ENCODE measurements around the gene HOXA9. TPM values are rescaled to one million over a fixed set of nuclear protein-coding genes. Genes with fewer than 3 reads are reported as not detected.

HOXA9 gene
- total and polyA plus RNA-seq, 5 donors from 2014 or later = 0.20 to 1.1 TPM; not detected in 3

- Mint-ChIP-seq H3K4me1 (peaks cover 14 to 58% (median 30%) of the 10 kb centered on the region in 4 donors), H3K4me3 (peak overlapping the region; percentile 33 to 77 (median 68)), H3K9me3 (peaks cover 0 to 8% (median 0%) of the 10 kb centered on the region in 7 donors), H3K27ac (peak overlapping the region in 1 of 3 donors; percentile 76), H3K36me3 (peaks cover 3% of the 10 kb centered on the region), H3K27me3 (peaks cover 95% of the 10 kb centered on the region)
- Histone ChIP-seq H3K4me1 (ENCODE audit: control insufficient read depth, insufficient read depth, low read length, poor library complexity, severe bottlenecking) (peaks cover 45% of the 10 kb centered on the region), H3K9me3 (ENCODE audit: control insufficient read depth in 2 of 2, low read length in 2 of 2) (no peaks in the 10 kb centered on the region), H3K27me3 (ENCODE audit: control insufficient read depth, insufficient read depth, low read length) (peaks cover 53% of the 10 kb centered on the region), H3K27ac (ENCODE audit: insufficient read depth, low read length, poor library complexity, severe bottlenecking) (no peak overlapping the region), H3K4me3 (ENCODE audit: low read depth, low read length) (no peak overlapping the region), H3K36me3 (ENCODE audit: control insufficient read depth, insufficient read depth, low read length) (no peaks in the 10 kb centered on the region)
- no peak for DNase-seq
- ATAC-seq (ENCODE audit: low read depth in 2 of 2) = no peak
Measured at GRCh38 chr7:27157702-27158431, 7.5 kb downstream of the HOXA9 start.

GRCh38 chr7:27156916-27157701 lies 8.2 kb downstream of the HOXA9 start:
- ATAC-seq (ENCODE audit: low read depth in 2 of 2) (no peak), DNase-seq (no peak)
- peaks cover 53% of the 10 kb centered on the region for H3K4me1 ChIP-seq (ENCODE audit: control insufficient read depth, insufficient read depth, low read length, poor library complexity, severe bottlenecking)
- peaks cover 14 to 62% (median 30%) of the 10 kb centered on the region in 4 donors for H3K4me1 Mint-ChIP-seq
- no peak overlapping the region for H3K4me3 ChIP-seq (ENCODE audit: low read depth, low read length)
- H3K27me3 ChIP-seq (ENCODE audit: control insufficient read depth, insufficient read depth, low read length) = peaks cover 54% of the 10 kb centered on the region
- no peaks in the 10 kb centered on the region for H3K9me3 ChIP-seq (ENCODE audit: control insufficient read depth in 2 of 2, low read length in 2 of 2)
- H3K27ac Mint-ChIP-seq = peak overlapping the region in 1 of 3 donors; percentile 76
- peak overlapping the region; percentile 33 to 85 (median 70) for H3K4me3 Mint-ChIP-seq
- H3K27ac ChIP-seq (ENCODE audit: insufficient read depth, low read length, poor library complexity, severe bottlenecking) = no peak overlapping the region
- no peaks in the 10 kb centered on the region for H3K36me3 ChIP-seq (ENCODE audit: control insufficient read depth, insufficient read depth, low read length)
- peaks cover 0 to 7% (median 0%) of the 10 kb centered on the region in 7 donors for H3K9me3 Mint-ChIP-seq
- H3K36me3 Mint-ChIP-seq = peaks cover 3% of the 10 kb centered on the region
- peaks cover 94% of the 10 kb centered on the region for H3K27me3 Mint-ChIP-seq

GRCh38 chr7:27156508-27156898 lies 8.8 kb downstream of the HOXA9 start, which contains the start of gene HOXA7:
TSS of gene HOXA7 (minus strand) at chr7:27156675. CDS start at chr7:27156545, 130 bp downstream.
- DNase-seq (no peak), ATAC-seq (ENCODE audit: low read depth in 2 of 2) (no peak)
- no peaks in the 10 kb centered on the region for H3K36me3 ChIP-seq (ENCODE audit: control insufficient read depth, insufficient read depth, low read length)
- peaks cover 0 to 8% (median 0%) of the 10 kb centered on the region in 7 donors for H3K9me3 Mint-ChIP-seq
- peaks cover 3% of the 10 kb centered on the region for H3K36me3 Mint-ChIP-seq
- H3K4me1 ChIP-seq (ENCODE audit: control insufficient read depth, insufficient read depth, low read length, poor library complexity, severe bottlenecking) = peaks cover 59% of the 10 kb centered on the region
- H3K27me3 ChIP-seq (ENCODE audit: control insufficient read depth, insufficient read depth, low read length) = peaks cover 57% of the 10 kb centered on the region
- peak within 1 kb of the TSS; percentile 13 for H3K4me3 ChIP-seq (ENCODE audit: low read depth, low read length)
- no peaks in the 10 kb centered on the region for H3K9me3 ChIP-seq (ENCODE audit: control insufficient read depth in 2 of 2, low read length in 2 of 2)
- peak within 1 kb of the TSS in 2 of 3 donors; percentile 65 to 76 for H3K27ac Mint-ChIP-seq
- H3K27ac ChIP-seq (ENCODE audit: insufficient read depth, low read length, poor library complexity, severe bottlenecking) = no peak within 1 kb of the TSS
- peak within 1 kb of the TSS; percentile 78 to 85 (median 80) for H3K4me3 Mint-ChIP-seq
- H3K4me1 Mint-ChIP-seq = peaks cover 14 to 68% (median 35%) of the 10 kb centered on the region in 4 donors
- peaks cover 97% of the 10 kb centered on the region for H3K27me3 Mint-ChIP-seq

GRCh38 chr7:27155816-27156507 lies 9.4 kb downstream of the HOXA9 start:
- no peaks in the 10 kb centered on the region for H3K36me3 ChIP-seq (ENCODE audit: control insufficient read depth, insufficient read depth, low read length)
- DNase-seq (no peak), ATAC-seq (ENCODE audit: low read depth in 2 of 2) (no peak)
- no peak overlapping the region for H3K27ac ChIP-seq (ENCODE audit: insufficient read depth, low read length, poor library complexity, severe bottlenecking)
- no peaks in the 10 kb centered on the region for H3K9me3 ChIP-seq (ENCODE audit: control insufficient read depth in 2 of 2, low read length in 2 of 2)
- H3K4me3 ChIP-seq (ENCODE audit: low read depth, low read length) = peak overlapping the region; percentile 13
- Mint-ChIP-seq H3K4me3 (peak overlapping the region; percentile 71 to 85 (median 79)), H3K36me3 (peaks cover 3% of the 10 kb centered on the region), H3K27me3 (peaks cover 99% of the 10 kb centered on the region), H3K9me3 (peaks cover 0 to 10% (median 0%) of the 10 kb centered on the region in 7 donors), H3K27ac (peak overlapping the region in 1 of 3 donors; percentile 65), H3K4me1 (peaks cover 11 to 70% (median 36%) of the 10 kb centered on the region in 4 donors)
- peaks cover 62% of the 10 kb centered on the region for H3K27me3 ChIP-seq (ENCODE audit: control insufficient read depth, insufficient read depth, low read length)
- peaks cover 59% of the 10 kb centered on the region for H3K4me1 ChIP-seq (ENCODE audit: control insufficient read depth, insufficient read depth, low read length, poor library complexity, severe bottlenecking)

- DNase-seq (no peak), ATAC-seq (ENCODE audit: low read depth in 2 of 2) (no peak)
- no peak overlapping the region for H3K4me3 ChIP-seq (ENCODE audit: low read depth, low read length)
- Mint-ChIP-seq H3K36me3 (peaks cover 3% of the 10 kb centered on the region), H3K4me3 (peak overlapping the region; percentile 78 to 82 (median 81)), H3K4me1 (peaks cover 10 to 73% (median 38%) of the 10 kb centered on the region in 4 donors), H3K27me3 (peaks cover 99% of the 10 kb centered on the region), H3K27ac (peak overlapping the region in 1 of 3 donors; percentile 65), H3K9me3 (peaks cover 0 to 10% (median 0%) of the 10 kb centered on the region in 7 donors)
- no peak overlapping the region for H3K27ac ChIP-seq (ENCODE audit: insufficient read depth, low read length, poor library complexity, severe bottlenecking)
- peaks cover 58% of the 10 kb centered on the region for H3K4me1 ChIP-seq (ENCODE audit: control insufficient read depth, insufficient read depth, low read length, poor library complexity, severe bottlenecking)
- no peaks in the 10 kb centered on the region for H3K36me3 ChIP-seq (ENCODE audit: control insufficient read depth, insufficient read depth, low read length)
- no peaks in the 10 kb centered on the region for H3K9me3 ChIP-seq (ENCODE audit: control insufficient read depth in 2 of 2, low read length in 2 of 2)
- H3K27me3 ChIP-seq (ENCODE audit: control insufficient read depth, insufficient read depth, low read length) = peaks cover 66% of the 10 kb centered on the region
Measured at GRCh38 chr7:27154901-27155815, 10.2 kb downstream of the HOXA9 start.

GRCh38 chr7:27154369-27154768 lies 11.0 kb downstream of the HOXA9 start:
- Histone ChIP-seq H3K27ac (ENCODE audit: insufficient read depth, low read length, poor library complexity, severe bottlenecking) (no peak overlapping the region), H3K4me1 (ENCODE audit: control insufficient read depth, insufficient read depth, low read length, poor library complexity, severe bottlenecking) (peaks cover 52% of the 10 kb centered on the region), H3K27me3 (ENCODE audit: control insufficient read depth, insufficient read depth, low read length) (peaks cover 64% of the 10 kb centered on the region), H3K36me3 (ENCODE audit: control insufficient read depth, insufficient read depth, low read length) (no peaks in the 10 kb centered on the region), H3K9me3 (ENCODE audit: control insufficient read depth in 2 of 2, low read length in 2 of 2) (no peaks in the 10 kb centered on the region), H3K4me3 (ENCODE audit: low read depth, low read length) (no peak overlapping the region)
- Mint-ChIP-seq H3K36me3 (peaks cover 3% of the 10 kb centered on the region), H3K27me3 (peaks cover 99% of the 10 kb centered on the region), H3K4me3 (peak overlapping the region; percentile 20 to 82 (median 65)), H3K4me1 (peaks cover 10 to 69% (median 38%) of the 10 kb centered on the region in 4 donors), H3K9me3 (peaks cover 0 to 10% (median 0%) of the 10 kb centered on the region in 7 donors), H3K27ac (peak overlapping the region in 1 of 3 donors; percentile 9)
- DNase-seq (no peak), ATAC-seq (ENCODE audit: low read depth in 2 of 2) (no peak)

Data from CD4-positive, CD25-positive, alpha-beta regulatory T cell (primary cell).